ENCODE measurements around the gene REC8. TPM values are rescaled to one million over a fixed set of nuclear protein-coding genes. Genes with fewer than 3 reads are reported as not detected.

Gene REC8
- total and polyA plus RNA-seq, 10 of the 15 experiments (the other 5 are each of a cell fraction or from before 2014, with no cell fraction given): 4.2 to 76.9 (median 29.1) TPM

DNA sequence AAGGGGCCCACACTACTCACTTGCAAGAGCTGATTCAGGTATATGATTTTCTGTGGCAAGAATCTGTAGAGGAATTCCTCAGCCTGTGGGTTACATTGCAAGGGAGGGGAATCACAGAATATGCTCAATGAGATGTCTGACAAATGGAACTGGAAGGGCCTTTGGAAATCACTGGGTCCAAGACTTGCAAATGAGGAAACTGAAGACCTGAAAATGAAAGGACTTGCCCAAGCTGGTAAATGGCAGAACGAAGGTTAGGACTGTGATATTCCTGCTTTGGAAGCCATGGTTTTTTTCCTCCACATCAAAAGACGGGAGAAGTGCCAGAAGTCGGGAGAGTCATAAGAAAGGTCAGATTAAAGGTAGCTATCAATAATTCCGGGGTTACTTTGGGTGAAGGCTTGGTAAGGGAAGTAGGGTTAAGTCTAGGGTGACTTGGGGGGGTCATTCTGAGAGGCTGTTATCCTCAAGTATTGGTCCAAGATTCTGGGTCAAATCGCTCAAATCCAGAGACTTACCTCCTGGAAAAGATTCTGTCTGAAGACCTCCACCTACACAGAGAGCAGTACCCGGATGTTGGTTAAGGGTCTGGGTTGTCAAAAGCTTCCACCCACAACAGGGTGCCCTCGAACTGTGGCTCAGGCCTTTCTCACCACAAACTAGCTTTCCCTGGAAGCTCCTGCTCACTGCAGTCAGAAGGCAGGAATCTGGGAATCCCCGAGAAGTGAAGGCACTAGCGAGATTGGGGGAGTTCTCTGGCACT is 26.0 kb upstream of the REC8 start:
- SMC1A ChIA-PET (ENCODE audit: uncharacterized antibody, unreplicated experiment): interaction anchor here (0.9 to 4.8 kb wide), 12 partner anchors 9 to 96 kb away, joined by 3 to 54 read pairs (median 8); partner anchors contain the start of genes DCAF11, IPO4, IRF9 and NRL
- BruUV-seq (replicated peaks): no TSS peak
- TF ChIP-seq, protein P1, sequence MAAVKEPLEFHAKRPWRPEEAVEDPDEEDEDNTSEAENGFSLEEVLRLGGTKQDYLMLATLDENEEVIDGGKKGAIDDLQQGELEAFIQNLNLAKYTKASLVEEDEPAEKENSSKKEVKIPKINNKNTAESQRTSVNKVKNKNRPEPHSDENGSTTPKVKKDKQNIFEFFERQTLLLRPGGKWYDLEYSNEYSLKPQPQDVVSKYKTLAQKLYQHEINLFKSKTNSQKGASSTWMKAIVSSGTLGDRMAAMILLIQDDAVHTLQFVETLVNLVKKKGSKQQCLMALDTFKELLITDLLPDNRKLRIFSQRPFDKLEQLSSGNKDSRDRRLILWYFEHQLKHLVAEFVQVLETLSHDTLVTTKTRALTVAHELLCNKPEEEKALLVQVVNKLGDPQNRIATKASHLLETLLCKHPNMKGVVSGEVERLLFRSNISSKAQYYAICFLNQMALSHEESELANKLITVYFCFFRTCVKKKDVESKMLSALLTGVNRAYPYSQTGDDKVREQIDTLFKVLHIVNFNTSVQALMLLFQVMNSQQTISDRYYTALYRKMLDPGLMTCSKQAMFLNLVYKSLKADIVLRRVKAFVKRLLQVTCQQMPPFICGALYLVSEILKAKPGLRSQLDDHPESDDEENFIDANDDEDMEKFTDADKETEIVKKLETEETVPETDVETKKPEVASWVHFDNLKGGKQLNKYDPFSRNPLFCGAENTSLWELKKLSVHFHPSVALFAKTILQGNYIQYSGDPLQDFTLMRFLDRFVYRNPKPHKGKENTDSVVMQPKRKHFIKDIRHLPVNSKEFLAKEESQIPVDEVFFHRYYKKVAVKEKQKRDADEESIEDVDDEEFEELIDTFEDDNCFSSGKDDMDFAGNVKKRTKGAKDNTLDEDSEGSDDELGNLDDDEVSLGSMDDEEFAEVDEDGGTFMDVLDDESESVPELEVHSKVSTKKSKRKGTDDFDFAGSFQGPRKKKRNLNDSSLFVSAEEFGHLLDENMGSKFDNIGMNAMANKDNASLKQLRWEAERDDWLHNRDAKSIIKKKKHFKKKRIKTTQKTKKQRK (IDR thresholded peaks at IDR 0.05; ENCODE audit: low read depth, low read length): no peak
- TF ChIP-seq RELA (IDR thresholded peaks at IDR 0.05; ENCODE audit: borderline replicate concordance, partially characterized antibody): peak; percentile 67
- TF ChIP-seq YBX1 (IDR thresholded peaks at IDR 0.05): no peak
- TF ChIP-seq, protein P2, sequence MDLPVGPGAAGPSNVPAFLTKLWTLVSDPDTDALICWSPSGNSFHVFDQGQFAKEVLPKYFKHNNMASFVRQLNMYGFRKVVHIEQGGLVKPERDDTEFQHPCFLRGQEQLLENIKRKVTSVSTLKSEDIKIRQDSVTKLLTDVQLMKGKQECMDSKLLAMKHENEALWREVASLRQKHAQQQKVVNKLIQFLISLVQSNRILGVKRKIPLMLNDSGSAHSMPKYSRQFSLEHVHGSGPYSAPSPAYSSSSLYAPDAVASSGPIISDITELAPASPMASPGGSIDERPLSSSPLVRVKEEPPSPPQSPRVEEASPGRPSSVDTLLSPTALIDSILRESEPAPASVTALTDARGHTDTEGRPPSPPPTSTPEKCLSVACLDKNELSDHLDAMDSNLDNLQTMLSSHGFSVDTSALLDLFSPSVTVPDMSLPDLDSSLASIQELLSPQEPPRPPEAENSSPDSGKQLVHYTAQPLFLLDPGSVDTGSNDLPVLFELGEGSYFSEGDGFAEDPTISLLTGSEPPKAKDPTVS (IDR thresholded peaks at IDR 0.05; ENCODE audit: low read depth, low read length): no peak
- 0 out of 2 replicates have a peak, but pooled peaks have one; percentile 34 for TF ChIP-seq IRF4 (IDR thresholded peaks at IDR 0.05; ENCODE audit: low read depth, low read length)
- no peak for TF ChIP-seq WRNIP1 (IDR thresholded peaks at IDR 0.05; ENCODE audit: borderline replicate concordance, low read depth, low read length)
- 0 out of 2 replicates have a peak, but pooled peaks have one; percentile 26 for TF ChIP-seq DPF2 (IDR thresholded peaks at IDR 0.05)
- 0 out of 2 replicates have a peak, but pooled peaks have one; percentile 30 for TF ChIP-seq RUNX3 (IDR thresholded peaks at IDR 0.05; ENCODE audit: low read length)
- H3K4me1 ChIP-seq (ENCODE audit: control insufficient read depth, insufficient read depth, low read length): peaks cover 14% of the 10 kb centered on the region
- 0 out of 2 replicates have a peak overlapping the region, but pooled peaks have one; percentile 8 for H2AFZ ChIP-seq (ENCODE audit: control insufficient read depth, low read depth, low read length)
- peak overlapping the region; percentile 88 for H3K4me2 ChIP-seq (ENCODE audit: control insufficient read depth, insufficient read depth)
- FAIRE-seq (no peak), DNase-seq (ENCODE audit: low read depth, low spot score) (no peak), ATAC-seq (no peak)
- H3K27me3 ChIP-seq (replicated peaks in 1 of 2; ENCODE audit: control insufficient read depth in 2 of 2, insufficient read depth in 2 of 2, low read length in 1 of 2): no peaks in the 10 kb centered on the region
- RAD21 ChIA-PET (ENCODE audit: unreplicated experiment): interaction anchor here (0.9 to 3.9 kb wide), 14 partner anchors 9 to 125 kb away, joined by 3 to 37 read pairs (median 8); partner anchors contain the start of genes DCAF11, IRF9, NRL and PCK2
- peaks cover 65% of the 10 kb centered on the region for H3K79me2 ChIP-seq (ENCODE audit: control insufficient read depth, insufficient read depth, low read length)
- peak overlapping the region; percentile 82 for H3K4me3 ChIP-seq
- 0% methylated on average over 9 of the region's 9 CpGs for WGBS (ENCODE audit: insufficient coverage, insufficient replicate concordance, low lambda C conversion rate, missing lambda C conversion rate)
- peak overlapping the region; percentile 94 for H3K27ac ChIP-seq (ENCODE audit: control insufficient read depth, insufficient read depth)
- POLR2A ChIA-PET: interaction anchor here (0.5 to 5.8 kb wide), 20 partner anchors 10 to 176 kb away, joined by 3 to 99 read pairs (median 10); partner anchors contain the start of genes CHMP4A, CIDEB, DCAF11 and IPO4
- H3K9ac ChIP-seq (ENCODE audit: control insufficient read depth, insufficient read depth, low read length): peak overlapping the region; percentile 88
- intact Hi-C loops (cut with micrococcal nuclease; ENCODE audit: unreplicated experiment): loop anchor here (5.0 kb wide), 1 partner anchor 151 kb away; the partner anchor contains the start of genes DHRS1 and NOP9
- CTCF ChIA-PET: interaction anchor here (1.1 to 8.2 kb wide), 14 partner anchors 10 to 286 kb away, joined by 3 to 63 read pairs (median 6); partner anchors contain the start of genes CHMP4A, CIDEB, DCAF11 and IRF9
- peaks cover 8 to 39% of the 10 kb centered on the region in 2 experiments for H3K36me3 ChIP-seq (ENCODE audit: control insufficient read depth in 2 of 2, insufficient read depth in 2 of 2, low read length in 1 of 2)
- in situ Hi-C loops (cut with MboI): no loop called here
- H4K20me1 ChIP-seq (ENCODE audit: control insufficient read depth, insufficient read depth): no peaks in the 10 kb centered on the region
- H3K9me3 ChIP-seq (replicated peaks; ENCODE audit: control insufficient read depth, insufficient read depth, low read length): no peaks in the 10 kb centered on the region
